PC-3 (cell line): ENCODE measurements around the gene BCL11B. TPM values are rescaled to one million over a fixed set of nuclear protein-coding genes. Genes with fewer than 3 reads are reported as not detected.

Source experiments
- ATAC-seq: fragments of 200-7000 bp; cut with Tn5 transposase; 2 replicates; pipeline ENCODE4 v1.9.1; 2020; ENCODE audit warnings: mild to moderate bottlenecking, moderate library complexity
- BruUV-seq: library from RNA; stranded (reverse); fragments of 400-500 nt; replicated peaks from 2 replicates; lab custom pipeline; 2021; lab: Mats Ljungman, UMichigan
- CTCF ChIA-PET: fragments of 300-600 bp; sonication (Branson Sonifier 250); formaldehyde crosslinking; loops from one replicate; lab custom pipeline; 2022; ENCODE audit warnings: antibody characterized with exemption; lab: Charles Lee
- POLR2A ChIA-PET: fragments of 300-600 bp; sonication (Branson Sonifier 250); formaldehyde crosslinking; loops from one replicate; lab custom pipeline; 2022; ENCODE audit warnings: antibody characterized with exemption; ENCODE audit not compliant: unreplicated experiment; lab: Charles Lee
- DNase-seq: peaks from one replicate; pipeline ENCODE4 v3.0.0-alpha.2; 2015
- H2AFZ ChIP-seq: fragments of 300-600 bp; sonication (generic); 2 replicates; pipeline ENCODE4 v1.6.0; 2016; ENCODE audit warnings: antibody characterized with exemption, low read length
- H3F3A ChIP-seq: fragments of 300-600 bp; sonication (generic); one replicate; pipeline ENCODE4 v1.6.0; 2017; ENCODE audit warnings: antibody characterized with exemption, low read length, control low read depth, mild to moderate bottlenecking; ENCODE audit not compliant: unreplicated experiment
- H3K27ac ChIP-seq: fragments of 300-600 bp; sonication (generic); 2 replicates; pipeline ENCODE4 v1.5.1; 2016; ENCODE audit warnings: mild to moderate bottlenecking, low read length
- H3K27me3 ChIP-seq: fragments of 300-600 bp; sonication (generic); 2 replicates; pipeline ENCODE4 v1.6.1; 2016; ENCODE audit warnings: low read length, mixed read lengths
- H3K36me3 ChIP-seq: fragments of 300-600 bp; sonication (generic); 2 replicates; pipeline ENCODE4 v1.6.1; 2016; ENCODE audit warnings: low read depth, mixed run types, low read length, mixed read lengths
- H3K4me1 ChIP-seq: fragments of 300-600 bp; sonication (generic); 2 replicates; pipeline ENCODE4 v1.5.1; 2016; ENCODE audit warnings: low read length; ENCODE audit not compliant: insufficient read depth
- H3K4me2 ChIP-seq: fragments of 300-600 bp; sonication (generic); 2 replicates; pipeline ENCODE4 v1.6.0; 2016; ENCODE audit warnings: low read length
- H3K4me3 ChIP-seq: fragments of 300-600 bp; sonication (generic); 2 replicates; pipeline ENCODE4 v1.5.1; 2016; ENCODE audit warnings: mild to moderate bottlenecking, low read length, mixed read lengths
- H3K79me2 ChIP-seq: fragments of 300-600 bp; sonication (generic); 2 replicates; pipeline ENCODE4 v1.6.1; 2017; ENCODE audit warnings: low read length, mixed read lengths
- H3K9ac ChIP-seq: fragments of 300-600 bp; sonication (generic); 2 replicates; pipeline ENCODE4 v1.6.0; 2016; ENCODE audit warnings: mild to moderate bottlenecking, low read length
- H3K9me2 ChIP-seq: fragments of 300-600 bp; sonication (generic); replicated peaks from 2 replicates; pipeline ENCODE4 v1.6.1; 2016; ENCODE audit warnings: mixed run types, low read length, mixed read lengths
- H3K9me3 ChIP-seq: fragments of 300-600 bp; sonication (generic); 2 replicates; pipeline ENCODE4 v1.6.1; 2016; ENCODE audit warnings: low read length, mixed read lengths
- H4K20me1 ChIP-seq: fragments of 300-600 bp; sonication (generic); 2 replicates; pipeline ENCODE4 v1.6.1; 2016; ENCODE audit warnings: low read length, mixed read lengths
- EZH2 ChIP-seq: fragments of 300-600 bp; sonication (generic); IDR thresholded peaks from one replicate; pipeline ENCODE4 v1.6.1; 2017; ENCODE audit warnings: antibody characterized with exemption, mild to moderate bottlenecking, low read length; ENCODE audit not compliant: unreplicated experiment
- EZH2phosphoT487 ChIP-seq: fragments of 300-600 bp; sonication (generic); IDR thresholded peaks from 2 replicates; pipeline ENCODE4 v1.6.1; 2018; ENCODE audit warnings: mild to moderate bottlenecking, antibody characterized with exemption, low read length, borderline replicate concordance
- intact Hi-C: fragments of 100-400 bp; cut with micrococcal nuclease; formaldehyde crosslinking; loops from 2 replicates; pipeline ENCODE4 v1.9.0; 2023
- total RNA-seq: library from RNA; depleted of rRNA; stranded (reverse); fragments of >200 nt; gene quantifications from 2 replicates; pipeline ENCODE4 v1.2.3, GENCODE V29; 2014
- TF ChIP-seq, protein P1 (sequence below): fragments of 300-600 bp; sonication (generic); conservative IDR thresholded peaks from 2 replicates; pipeline ENCODE4 v1.5.1; 2017; ENCODE audit warnings: antibody characterized with exemption, low read depth, mild to moderate bottlenecking, low read length

BCL11B gene
- total RNA-seq, 1 experiment from 2014 or later, result 0.73 TPM

DNA sequence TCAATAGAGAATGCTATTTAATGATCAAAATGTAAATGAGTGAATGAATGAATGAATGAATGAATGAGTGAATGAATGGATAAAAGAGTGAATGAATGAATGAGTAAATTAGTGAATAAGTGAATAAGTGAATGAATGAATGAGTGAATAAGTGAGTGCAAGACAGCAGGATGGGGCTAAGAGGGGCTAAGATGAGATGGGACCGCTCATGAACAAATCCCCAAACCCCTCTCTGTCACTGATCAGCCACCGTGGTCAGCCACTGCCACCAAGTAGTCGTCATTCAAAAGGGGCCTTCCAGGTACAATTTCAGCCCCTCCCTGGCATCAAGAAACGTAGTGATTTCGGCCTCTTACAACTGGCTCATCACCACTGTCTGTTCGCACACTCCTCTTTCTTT is 79.2 kb downstream of the BCL11B start:
- no TSS peak for BruUV-seq
- POLR2A ChIA-PET, result no interaction called here
- no peak overlapping the region for H3K27ac ChIP-seq
- H3K4me2 ChIP-seq, result no peak overlapping the region
- no peaks in the 10 kb centered on the region for H3F3A ChIP-seq
- H3K36me3 ChIP-seq, result no peaks in the 10 kb centered on the region
- ATAC-seq, result no peak
- no peaks in the 10 kb centered on the region for H3K9me2 ChIP-seq
- intact Hi-C loops, result no loop called here
- CTCF ChIA-PET, result no interaction called here
- no peak for DNase-seq
- H3K27me3 ChIP-seq, result peaks cover 69% of the 10 kb centered on the region
- H3K9ac ChIP-seq, result no peak overlapping the region
- no peaks in the 10 kb centered on the region for H3K9me3 ChIP-seq
- H3K4me1 ChIP-seq, result no peaks in the 10 kb centered on the region; the same call in 1 of the 2 replicates
- H3K4me3 ChIP-seq, result no peak overlapping the region
- no peak for TF ChIP-seq EZH2phosphoT487
- TF ChIP-seq, protein P1, sequence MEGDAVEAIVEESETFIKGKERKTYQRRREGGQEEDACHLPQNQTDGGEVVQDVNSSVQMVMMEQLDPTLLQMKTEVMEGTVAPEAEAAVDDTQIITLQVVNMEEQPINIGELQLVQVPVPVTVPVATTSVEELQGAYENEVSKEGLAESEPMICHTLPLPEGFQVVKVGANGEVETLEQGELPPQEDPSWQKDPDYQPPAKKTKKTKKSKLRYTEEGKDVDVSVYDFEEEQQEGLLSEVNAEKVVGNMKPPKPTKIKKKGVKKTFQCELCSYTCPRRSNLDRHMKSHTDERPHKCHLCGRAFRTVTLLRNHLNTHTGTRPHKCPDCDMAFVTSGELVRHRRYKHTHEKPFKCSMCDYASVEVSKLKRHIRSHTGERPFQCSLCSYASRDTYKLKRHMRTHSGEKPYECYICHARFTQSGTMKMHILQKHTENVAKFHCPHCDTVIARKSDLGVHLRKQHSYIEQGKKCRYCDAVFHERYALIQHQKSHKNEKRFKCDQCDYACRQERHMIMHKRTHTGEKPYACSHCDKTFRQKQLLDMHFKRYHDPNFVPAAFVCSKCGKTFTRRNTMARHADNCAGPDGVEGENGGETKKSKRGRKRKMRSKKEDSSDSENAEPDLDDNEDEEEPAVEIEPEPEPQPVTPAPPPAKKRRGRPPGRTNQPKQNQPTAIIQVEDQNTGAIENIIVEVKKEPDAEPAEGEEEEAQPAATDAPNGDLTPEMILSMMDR, result no peak
- TF ChIP-seq EZH2, result no peak
- H4K20me1 ChIP-seq, result no peaks in the 10 kb centered on the region
- H3K79me2 ChIP-seq, result no peaks in the 10 kb centered on the region
- no peak overlapping the region for H2AFZ ChIP-seq

DNA sequence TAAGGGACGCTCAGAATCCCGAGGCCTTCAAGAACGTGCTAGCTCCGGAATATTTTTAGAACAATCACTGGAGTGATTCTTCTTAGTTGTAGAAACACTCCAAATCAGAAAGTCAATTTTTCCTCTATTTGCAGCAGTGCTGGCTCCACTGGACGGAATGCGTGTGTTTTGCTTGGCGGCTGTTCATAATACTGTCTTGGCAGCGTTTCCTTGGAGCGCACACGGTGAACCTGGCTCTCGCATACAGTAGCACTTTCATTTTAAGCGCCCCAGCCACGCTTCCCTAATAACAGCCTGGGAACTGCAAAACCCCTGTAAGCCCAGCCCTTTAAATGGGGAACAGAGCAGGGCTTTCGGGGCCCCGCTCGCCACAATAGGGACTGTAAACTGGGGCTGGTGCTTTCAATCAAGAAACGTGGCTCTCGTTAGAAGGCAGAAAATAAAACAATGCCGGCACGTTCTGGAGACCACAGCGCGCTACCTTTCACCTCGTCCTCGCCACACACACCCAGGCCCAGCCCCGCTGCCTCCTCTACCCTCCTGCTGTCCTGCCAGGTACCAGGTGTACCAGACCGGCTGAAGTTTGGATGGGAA is 79.9 kb downstream of the BCL11B start:
- H3K4me1 ChIP-seq, result no peaks in the 10 kb centered on the region; the same call in 1 of the 2 replicates
- BruUV-seq, result no TSS peak
- peak overlapping the region; percentile 79 for H3K4me2 ChIP-seq
- DNase-seq, result peak; percentile 53
- H3K9ac ChIP-seq, result no peak overlapping the region
- intact Hi-C loops, result no loop called here
- H3K36me3 ChIP-seq, result no peaks in the 10 kb centered on the region
- peak overlapping the region; percentile 67 for H2AFZ ChIP-seq
- H3K4me3 ChIP-seq, result peak overlapping the region; percentile 66
- no peaks in the 10 kb centered on the region for H3K79me2 ChIP-seq
- peaks cover 69% of the 10 kb centered on the region for H3K27me3 ChIP-seq
- no peak overlapping the region for H3K27ac ChIP-seq
- H3F3A ChIP-seq, result no peaks in the 10 kb centered on the region
- H3K9me3 ChIP-seq, result no peaks in the 10 kb centered on the region
- no peaks in the 10 kb centered on the region for H4K20me1 ChIP-seq
- TF ChIP-seq, protein P1, result no peak
- no peak for TF ChIP-seq EZH2
- no peak for TF ChIP-seq EZH2phosphoT487
- CTCF ChIA-PET, result no interaction called here
- no peaks in the 10 kb centered on the region for H3K9me2 ChIP-seq
- peak; percentile 84 for ATAC-seq
- POLR2A ChIA-PET, result no interaction called here

DNA sequence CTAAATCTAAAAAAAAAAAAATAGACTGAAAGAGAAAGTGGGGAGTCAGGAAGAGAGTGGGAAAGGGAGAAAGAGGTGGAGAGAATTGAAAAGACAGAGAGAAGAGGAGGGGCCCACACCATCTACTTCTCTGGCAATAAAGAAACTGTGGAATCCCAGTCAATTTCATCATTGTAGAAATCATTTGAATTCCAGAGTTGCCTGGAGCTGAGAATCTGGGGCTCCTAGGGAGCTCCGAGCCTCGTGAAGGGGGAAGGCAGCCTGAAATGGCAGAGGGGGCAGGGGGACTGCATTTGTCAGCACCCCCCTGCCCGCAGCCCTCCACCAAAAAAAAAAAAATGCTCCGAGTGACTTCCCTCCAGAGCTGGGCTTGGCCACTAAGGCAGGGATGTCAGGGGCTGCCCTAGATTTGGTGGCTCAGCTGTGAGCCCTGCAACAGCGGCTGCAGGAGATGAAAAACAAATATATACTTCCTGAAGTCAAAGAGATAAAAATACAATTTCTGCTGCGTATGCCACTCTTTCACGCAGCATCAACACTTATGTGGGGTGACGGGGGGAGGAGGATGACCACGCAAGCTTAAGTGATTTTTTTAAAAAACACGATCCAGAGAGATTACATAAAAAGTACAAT is 80.5 kb downstream of the BCL11B start:
- H3K27ac ChIP-seq, result no peak overlapping the region
- peak overlapping the region; percentile 66 for H3K4me3 ChIP-seq
- H3F3A ChIP-seq, result no peaks in the 10 kb centered on the region
- H3K4me1 ChIP-seq, result no peaks in the 10 kb centered on the region; the same call in 1 of the 2 replicates
- H3K36me3 ChIP-seq, result no peaks in the 10 kb centered on the region
- no peaks in the 10 kb centered on the region for H3K79me2 ChIP-seq
- intact Hi-C loops, result no loop called here
- peak overlapping the region; percentile 79 for H3K4me2 ChIP-seq
- ChIA-PET CTCF (no interaction called here), POLR2A (no interaction called here)
- TF ChIP-seq EZH2, result no peak
- no peak for TF ChIP-seq EZH2phosphoT487
- TF ChIP-seq, protein P1, result no peak
- no peaks in the 10 kb centered on the region for H3K9me3 ChIP-seq
- no peaks in the 10 kb centered on the region for H3K9me2 ChIP-seq
- H3K9ac ChIP-seq, result no peak overlapping the region
- peak overlapping the region; percentile 67 for H2AFZ ChIP-seq
- H3K27me3 ChIP-seq, result peaks cover 69% of the 10 kb centered on the region
- ATAC-seq, result peak; percentile 12; the same call in 1 of the 2 replicates
- no TSS peak for BruUV-seq
- no peaks in the 10 kb centered on the region for H4K20me1 ChIP-seq
- DNase-seq, result no peak
